ENCODE results near the gene PLEKHJ1. TPM values are rescaled to one million over a fixed set of nuclear protein-coding genes. Genes with fewer than 3 reads are reported as not detected.
A peak's percentile ranks its signal among the peaks of the same experiment; 100 is the strongest.

PLEKHJ1 gene
- total and polyA plus RNA-seq, 9 of the 15 experiments (the other 6 are each of a cell fraction or from before 2014, with no cell fraction given): 1.5 to 188 (median 63.9) TPM

DNA sequence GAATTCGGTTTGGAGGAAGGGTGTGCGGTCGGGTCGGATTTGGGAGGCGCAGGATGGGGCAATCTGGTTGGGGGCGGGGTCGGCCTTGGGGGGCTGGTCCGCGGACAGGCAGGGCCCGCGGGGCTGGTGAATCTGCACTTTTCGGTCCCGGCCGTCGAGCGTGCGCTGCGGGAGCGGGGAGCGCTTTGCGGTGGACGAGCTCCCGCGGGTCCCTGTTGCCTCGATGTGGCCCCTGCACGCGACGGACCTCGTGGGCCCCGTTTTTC lies 34.0 kb upstream of the PLEKHJ1 start (continued):
- TF ChIP-seq RBM25 (IDR thresholded peaks at IDR 0.05; ENCODE audit: low read depth, low read length, severe bottlenecking) (no peak), NFE2 (IDR thresholded peaks at IDR 0.05; ENCODE audit: low read depth) (peak; percentile 43; the same call in 1 of the 2 replicates), C11orf30 (IDR thresholded peaks at IDR 0.05; ENCODE audit: low read depth) (peak; percentile 52), SPI1 (IDR thresholded peaks at IDR 0.05; ENCODE audit: borderline replicate concordance, low read depth, low read length) (no peak), NR1H2 (CRISPR knock-in tag; IDR thresholded peaks at IDR 0.05) (0 out of 2 replicates have a peak, but pooled peaks have one; percentile 16), PRMT5 (CRISPR knock-in tag; IDR thresholded peaks at IDR 0.05) (0 out of 2 replicates have a peak, but pooled peaks have one; percentile 35)
- TF ChIP-seq, protein P1, sequence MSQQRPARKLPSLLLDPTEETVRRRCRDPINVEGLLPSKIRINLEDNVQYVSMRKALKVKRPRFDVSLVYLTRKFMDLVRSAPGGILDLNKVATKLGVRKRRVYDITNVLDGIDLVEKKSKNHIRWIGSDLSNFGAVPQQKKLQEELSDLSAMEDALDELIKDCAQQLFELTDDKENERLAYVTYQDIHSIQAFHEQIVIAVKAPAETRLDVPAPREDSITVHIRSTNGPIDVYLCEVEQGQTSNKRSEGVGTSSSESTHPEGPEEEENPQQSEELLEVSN (IDR thresholded peaks at IDR 0.05; ENCODE audit: borderline replicate concordance in 1 of 2, extremely low read depth in 1 of 2, insufficient read depth in 1 of 2, insufficient read length in 1 of 2, low read depth in 1 of 2, low read length in 1 of 2, poor library complexity in 1 of 2, severe bottlenecking in 1 of 2): peak in 1 of 2 experiments; percentile 26
- TF ChIP-seq, protein P2, sequence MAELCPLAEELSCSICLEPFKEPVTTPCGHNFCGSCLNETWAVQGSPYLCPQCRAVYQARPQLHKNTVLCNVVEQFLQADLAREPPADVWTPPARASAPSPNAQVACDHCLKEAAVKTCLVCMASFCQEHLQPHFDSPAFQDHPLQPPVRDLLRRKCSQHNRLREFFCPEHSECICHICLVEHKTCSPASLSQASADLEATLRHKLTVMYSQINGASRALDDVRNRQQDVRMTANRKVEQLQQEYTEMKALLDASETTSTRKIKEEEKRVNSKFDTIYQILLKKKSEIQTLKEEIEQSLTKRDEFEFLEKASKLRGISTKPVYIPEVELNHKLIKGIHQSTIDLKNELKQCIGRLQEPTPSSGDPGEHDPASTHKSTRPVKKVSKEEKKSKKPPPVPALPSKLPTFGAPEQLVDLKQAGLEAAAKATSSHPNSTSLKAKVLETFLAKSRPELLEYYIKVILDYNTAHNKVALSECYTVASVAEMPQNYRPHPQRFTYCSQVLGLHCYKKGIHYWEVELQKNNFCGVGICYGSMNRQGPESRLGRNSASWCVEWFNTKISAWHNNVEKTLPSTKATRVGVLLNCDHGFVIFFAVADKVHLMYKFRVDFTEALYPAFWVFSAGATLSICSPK (IDR thresholded peaks at IDR 0.05; ENCODE audit: borderline replicate concordance): 0 out of 2 replicates have a peak, but pooled peaks have one; percentile 13

All from K562 (cell line).